HG02981 (cell line): Measurements from ENCODE around the gene CCDC106.

Experiments used
- ATAC-seq: cut with Tn5 transposase; IDR thresholded peaks from one replicate; pipeline ENCODE4 v1.9.1; 2021; ENCODE audit warnings: mild to moderate bottlenecking, moderate library complexity; ENCODE audit not compliant: unreplicated experiment

CCDC106 gene

GRCh38 chr19:55694241-55694655 lies 46.2 kb downstream of the CCDC106 start:
- no peak for ATAC-seq

GRCh38 chr19:55694656-55695491 lies 46.9 kb downstream of the CCDC106 start:
- no peak for ATAC-seq

- no peak for ATAC-seq
Observed at GRCh38 chr19:55695511-55696290, 47.7 kb downstream of the CCDC106 start.

- ATAC-seq = no peak
Observed at GRCh38 chr19:55696301-55697068, 48.5 kb downstream of the CCDC106 start.

GRCh38 chr19:55697069-55697440 lies 49.0 kb downstream of the CCDC106 start:
- ATAC-seq = no peak

- no peak for ATAC-seq
Observed at GRCh38 chr19:55697698-55698097, 49.7 kb downstream of the CCDC106 start.

GRCh38 chr19:55698256-55698655 lies 50.2 kb downstream of the CCDC106 start:
- no peak for ATAC-seq

GRCh38 chr19:55699221-55699620 lies 51.2 kb downstream of the CCDC106 start:
- ATAC-seq = no peak

- no peak for ATAC-seq
Observed at GRCh38 chr19:55700813-55701212, 52.8 kb downstream of the CCDC106 start.

- ATAC-seq = no peak
Observed at GRCh38 chr19:55702131-55702627, 54.2 kb downstream of the CCDC106 start.
